IMR-90 (cell line): Measurements from ENCODE around the gene HLA-DQB1. TPM values are rescaled to one million over a fixed set of nuclear protein-coding genes. Genes with fewer than 3 reads are reported as not detected.

ENCODE experiments used
- ATAC-seq: fragments of 200-7000 bp; cut with Tn5 transposase; 2 replicates; pipeline ENCODE4 v1.9.1; 2020; ENCODE audit warnings: low read depth, mild to moderate bottlenecking, moderate library complexity
- BruUV-seq: library from RNA; stranded (reverse); fragments of 400-500 nt; replicated peaks from 2 replicates; lab custom pipeline; 2021; lab: Mats Ljungman, UMichigan
- CTCF ChIA-PET: fragments of 300-600 bp; formaldehyde crosslinking; extraction: SDS; loops from one replicate; lab custom pipeline; 2021; ENCODE audit warnings: antibody characterized with exemption; lab: Yijun Ruan, JAX
- POLR2A ChIA-PET: fragments of 300-600 bp; sonication (Branson Sonifier 250); formaldehyde crosslinking; loops from one replicate; lab custom pipeline; 2022; ENCODE audit warnings: antibody characterized with exemption; ENCODE audit not compliant: unreplicated experiment; lab: Charles Lee
- DNase-seq: peaks from one replicate; pipeline ENCODE4 v3.0.0; 2013
- H2AFZ ChIP-seq: replicated peaks from 2 replicates; pipeline ENCODE3; 2013; ENCODE audit warnings: low read length, mild to moderate bottlenecking; ENCODE audit not compliant: poor library complexity
- H2AK5ac ChIP-seq: 2 replicates; pipeline ENCODE4 v1.6.1; 2013; ENCODE audit warnings: low read depth, low read length, inconsistent platforms
- H2AK9ac ChIP-seq: replicated peaks from 2 replicates; pipeline ENCODE3; 2013; ENCODE audit warnings: mild to moderate bottlenecking, low read depth, low read length, moderate library complexity; ENCODE audit not compliant: poor library complexity
- H2BK120ac ChIP-seq: 2 replicates; pipeline ENCODE4 v1.6.1; 2013; ENCODE audit warnings: low read depth, low read length, inconsistent platforms
- H2BK15ac ChIP-seq: 3 replicates; pipeline ENCODE4 v1.6.1; 2013; ENCODE audit warnings: low read depth, low read length, inconsistent platforms
- H2BK20ac ChIP-seq: 2 replicates; pipeline ENCODE4 v1.6.1; 2013; ENCODE audit warnings: low read depth, mild to moderate bottlenecking, inconsistent platforms, low read length, moderate library complexity
- H2BK5ac ChIP-seq: 2 replicates; pipeline ENCODE4 v1.6.1; 2013; ENCODE audit warnings: mild to moderate bottlenecking, low read depth, low read length, inconsistent platforms; ENCODE audit not compliant: poor library complexity, severe bottlenecking
- H3K14ac ChIP-seq: replicated peaks from 2 replicates; pipeline ENCODE4 v1.6.1; 2013; ENCODE audit warnings: low read depth, low read length, inconsistent platforms
- H3K18ac ChIP-seq: 2 replicates; pipeline ENCODE4 v1.6.1; 2013; ENCODE audit warnings: low read depth, low read length, control low read depth
- H3K23ac ChIP-seq: 2 replicates; pipeline ENCODE4 v1.6.1; 2013; ENCODE audit warnings: low read depth, low read length, inconsistent platforms
- H3K27ac ChIP-seq: 2 replicates; pipeline ENCODE4 v1.5.1; 2013; ENCODE audit warnings: mild to moderate bottlenecking, control low read depth, low read length; ENCODE audit not compliant: insufficient read depth
- H3K27me3 ChIP-seq: 2 replicates; pipeline ENCODE4 v1.6.1; 2013; ENCODE audit warnings: low read length; ENCODE audit not compliant: control insufficient read depth, insufficient read depth
- H3K36me3 ChIP-seq: 2 replicates; pipeline ENCODE4 v1.6.1; 2013; ENCODE audit warnings: low read length, mixed read lengths; ENCODE audit not compliant: control insufficient read depth, insufficient read depth
- H3K4ac ChIP-seq: 2 replicates; pipeline ENCODE4 v1.6.1; 2013; ENCODE audit warnings: low read depth, low read length, inconsistent platforms
- H3K4me1 ChIP-seq: 2 replicates; pipeline ENCODE4 v1.6.1; 2013; ENCODE audit warnings: low read length, mixed read lengths; ENCODE audit not compliant: control insufficient read depth, insufficient read depth
- H3K4me2 ChIP-seq: 2 replicates; pipeline ENCODE4 v1.6.1; 2013; ENCODE audit warnings: low read depth, mild to moderate bottlenecking, control low read depth, low read length, moderate library complexity
- H3K4me3 ChIP-seq: 2 replicates; pipeline ENCODE4 v1.5.1; 2013; ENCODE audit warnings: low read depth, mild to moderate bottlenecking, control low read depth, low read length, moderate library complexity; ENCODE audit not compliant: insufficient read depth
- H3K56ac ChIP-seq: 2 replicates; pipeline ENCODE4 v1.6.1; 2013; ENCODE audit warnings: low read length, inconsistent platforms; ENCODE audit not compliant: insufficient read depth; ENCODE audit errors: extremely low read depth
- H3K79me1 ChIP-seq, 2 experiments: 2 replicates each; pipeline ENCODE4 v1.6.1; 2013; ENCODE audit warnings: low read length in 2 of 2, inconsistent platforms in 1 of 2, low read depth in 1 of 2
- H3K9ac ChIP-seq: 2 replicates; pipeline ENCODE4 v1.6.1; 2013; ENCODE audit warnings: low read depth, low read length, control low read depth
- H3K9me1 ChIP-seq: 2 replicates; pipeline ENCODE4 v1.6.1; 2013; ENCODE audit warnings: low read length, inconsistent platforms; ENCODE audit not compliant: insufficient read depth
- H3K9me3 ChIP-seq: 2 replicates; pipeline ENCODE4 v1.6.1; 2013; ENCODE audit warnings: low read length; ENCODE audit not compliant: control insufficient read depth, insufficient read depth
- H4K20me1 ChIP-seq: 2 replicates; pipeline ENCODE4 v1.6.1; 2013; ENCODE audit warnings: low read length, inconsistent platforms; ENCODE audit not compliant: insufficient read depth
- H4K5ac ChIP-seq: 2 replicates; pipeline ENCODE4 v1.6.1; 2013; ENCODE audit warnings: mild to moderate bottlenecking, low read depth, low read length, control low read depth
- H4K8ac ChIP-seq, 2 experiments: 2 replicates each; pipeline ENCODE4 v1.6.1; 2013; ENCODE audit warnings: low read depth in 2 of 2, low read length in 2 of 2, control low read depth in 1 of 2, inconsistent platforms in 1 of 2
- H4K91ac ChIP-seq: 2 replicates; pipeline ENCODE4 v1.6.1; 2013; ENCODE audit warnings: low read depth, low read length, inconsistent platforms; ENCODE audit not compliant: insufficient read depth
- BHLHE40 ChIP-seq: fragments of 150-350 bp; IDR thresholded peaks from 2 replicates; pipeline ENCODE4 v1.6.1; 2016; ENCODE audit warnings: mild to moderate bottlenecking, low read depth, low read length
- CEBPB ChIP-seq: IDR thresholded peaks from 2 replicates; pipeline ENCODE4 v1.6.1; 2012; ENCODE audit warnings: low read depth, low read length, improper control_type of control experiment
- CHD1 ChIP-seq: IDR thresholded peaks from 2 replicates; pipeline ENCODE4 v1.6.1; 2012; ENCODE audit warnings: low read depth, low read length, improper control_type of control experiment
- FOS ChIP-seq: fragments of 150-350 bp; IDR thresholded peaks from 2 replicates; pipeline ENCODE4 v1.6.1; 2016; ENCODE audit warnings: low read depth, low read length
- MAFK ChIP-seq: IDR thresholded peaks from 2 replicates; pipeline ENCODE4 v1.6.1; 2012; ENCODE audit warnings: low read depth, low read length, improper control_type of control experiment
- MAZ ChIP-seq: IDR thresholded peaks from 2 replicates; pipeline ENCODE4 v1.6.1; 2012; ENCODE audit warnings: low read depth, mild to moderate bottlenecking, low read length, improper control_type of control experiment, moderate library complexity, borderline replicate concordance
- MXI1 ChIP-seq: IDR thresholded peaks from 2 replicates; pipeline ENCODE4 v1.6.1; 2012; ENCODE audit warnings: low read depth, mild to moderate bottlenecking, low read length, moderate library complexity, borderline replicate concordance
- NFE2L2 ChIP-seq: fragments of 150-350 bp; IDR thresholded peaks from 2 replicates; pipeline ENCODE4 v1.6.1; 2016; ENCODE audit warnings: low read depth, mild to moderate bottlenecking, low read length
- POLR2A ChIP-seq: IDR thresholded peaks from 2 replicates; pipeline ENCODE4 v1.6.1; 2012; ENCODE audit warnings: mild to moderate bottlenecking, low read depth, low read length
- RCOR1 ChIP-seq: IDR thresholded peaks from 2 replicates; pipeline ENCODE4 v1.6.1; 2012; ENCODE audit warnings: mild to moderate bottlenecking, low read length, improper control_type of control experiment; ENCODE audit not compliant: insufficient replicate concordance
- RFX5 ChIP-seq: IDR thresholded peaks from 2 replicates; pipeline ENCODE4 v1.8.0; 2012; ENCODE audit warnings: low read depth, mild to moderate bottlenecking, low read length, moderate library complexity
- SMC3 ChIP-seq: fragments of 150-350 bp; IDR thresholded peaks from 2 replicates; pipeline ENCODE4 v1.6.1; 2016; ENCODE audit warnings: low read depth, mild to moderate bottlenecking, antibody characterized with exemption, low read length, moderate library complexity
- WGBS, 2 experiments: methylation state at CpG; one replicate each; pipeline versions ENCODE4 v1.1.5 to v1.1.7; 2013; ENCODE audit warnings: missing lambda C conversion rate in 2 of 2; ENCODE audit not compliant: insufficient read length in 1 of 2; ENCODE audit errors: extremely low coverage in 2 of 2; 5-methylcytosine and 5-hydroxymethylcytosine counted together
- dilution Hi-C: fragments of 300-500 bp; cut with HindIII; formaldehyde crosslinking; loops from one replicate; pipeline ENCODE4 v1.14.3; 2018; ENCODE audit warnings: low sequenced_read_pairs; ENCODE audit not compliant: unreplicated experiment
- in situ Hi-C: fragments of 300-500 bp; cut with MboI; formaldehyde crosslinking; loops from 3 replicates; pipeline ENCODE4 v1.14.3; 2019; ENCODE audit warnings: low sequenced_read_pairs, inconsistent platforms, mixed read lengths
- intact Hi-C: fragments of 100-400 bp; cut with micrococcal nuclease; formaldehyde crosslinking; loops from 2 replicates; pipeline ENCODE4 v1.10.0; 2022
- polyA plus RNA-seq, 3 experiments: library from polyadenylated mRNA; depleted of rRNA; stranded (reverse); fragments of >200 nt; gene quantifications; 2 replicates each; pipeline ENCODE4 v1.2.3, GENCODE V29; 2012; ENCODE audit warnings: low replicate concordance in 1 of 3
- total RNA-seq: library from RNA; depleted of rRNA; stranded (reverse); fragments of >200 nt; gene quantifications from 2 replicates; pipeline ENCODE4 v1.2.3, GENCODE V29; 2012
- TF ChIP-seq, protein P1 (sequence below): fragments of 150-350 bp; IDR thresholded peaks from 2 replicates; pipeline ENCODE4 v1.6.1; 2017; ENCODE audit warnings: mild to moderate bottlenecking, antibody characterized with exemption, low read length, low read depth
- TF ChIP-seq, protein P2 (sequence below): conservative IDR thresholded peaks from 2 replicates; pipeline ENCODE4 v1.5.1; 2012; ENCODE audit warnings: mild to moderate bottlenecking, low read depth, low read length, improper control_type of control experiment
- TF ChIP-seq, protein P3 (sequence below): fragments of 150-350 bp; IDR thresholded peaks from 2 replicates; pipeline ENCODE4 v1.6.1; 2016; ENCODE audit warnings: low read depth, mild to moderate bottlenecking, low read length, moderate library complexity, borderline replicate concordance

HLA-DQB1 gene
- total and polyA plus RNA-seq, 2 of the 4 experiments (the other 2 are of a cell fraction), result not detected

DNA sequence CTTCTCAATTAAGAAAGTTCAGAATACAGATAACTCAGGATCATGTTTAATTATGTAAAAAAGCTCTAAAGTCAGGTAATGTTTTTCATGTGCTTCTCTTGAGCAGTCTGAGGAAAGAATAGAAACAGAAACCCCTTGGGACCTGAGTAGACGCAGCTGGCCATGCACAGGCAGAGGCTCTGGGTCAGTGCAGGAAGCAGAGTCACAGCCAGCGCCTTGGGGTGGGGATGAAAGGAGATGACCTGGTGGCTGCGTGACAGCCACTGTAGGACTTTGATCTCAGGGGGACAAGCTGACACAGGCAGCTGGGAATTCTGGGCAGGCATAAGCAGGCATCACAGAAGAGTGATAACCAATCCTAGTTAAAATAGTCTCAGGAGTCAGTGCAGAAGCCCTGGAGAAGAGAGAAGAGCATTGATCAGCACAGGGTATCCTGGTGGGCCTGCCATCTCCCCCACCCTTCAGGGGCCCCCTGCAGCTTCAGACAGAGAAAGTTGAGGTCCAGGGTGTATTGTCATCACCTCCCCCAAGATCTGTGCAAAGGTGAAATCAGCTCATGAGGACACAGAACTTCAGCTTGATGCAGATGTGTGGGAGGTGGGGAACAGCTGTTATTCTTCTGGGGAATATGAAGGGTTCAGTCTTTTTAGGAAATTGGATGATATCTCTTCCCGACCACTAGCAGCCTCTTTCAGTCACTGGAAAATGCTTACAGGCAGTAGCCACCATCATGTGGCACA lies 6.4 kb downstream of the HLA-DQB1 start:
- no peak overlapping the region for H4K8ac ChIP-seq
- no peak overlapping the region for H3K18ac ChIP-seq
- dilution Hi-C loops (no loop called here), in situ Hi-C loops (loop anchor here (5.0 kb wide), 1 partner anchor 102 kb away; the partner anchor contains the start of gene HLA-DQB2), intact Hi-C loops (loop anchor here (10.0 kb wide), 1 partner anchor 205 kb away; no protein-coding TSS in a partner anchor)
- H3K23ac ChIP-seq, result no peak overlapping the region
- H4K20me1 ChIP-seq, result no peaks in the 10 kb centered on the region
- WGBS, 2 experiments, result 22% methylated on average over 2 of the region's 4 CpGs; no CpG with 5 or more reads in 1 of the 2 experiments
- ChIA-PET POLR2A (no interaction called here), CTCF (no interaction called here)
- no peak overlapping the region for H2BK5ac ChIP-seq
- H3K79me1 ChIP-seq, result no peaks in the 10 kb centered on the region
- H2BK20ac ChIP-seq, result no peak overlapping the region
- ATAC-seq (no peak), DNase-seq (no peak)
- H3K56ac ChIP-seq, result no peak overlapping the region
- no peaks in the 10 kb centered on the region for H3K4me1 ChIP-seq
- no peak overlapping the region for H3K4me3 ChIP-seq
- no peak overlapping the region for H3K27ac ChIP-seq
- H3K4ac ChIP-seq, result no peak overlapping the region
- H2BK120ac ChIP-seq, result no peak overlapping the region
- no peak overlapping the region for H2AFZ ChIP-seq
- H2BK15ac ChIP-seq, result no peak overlapping the region
- no peak for TF ChIP-seq MAFK
- TF ChIP-seq CHD1, result no peak
- no peak for TF ChIP-seq BHLHE40
- TF ChIP-seq, protein P1, sequence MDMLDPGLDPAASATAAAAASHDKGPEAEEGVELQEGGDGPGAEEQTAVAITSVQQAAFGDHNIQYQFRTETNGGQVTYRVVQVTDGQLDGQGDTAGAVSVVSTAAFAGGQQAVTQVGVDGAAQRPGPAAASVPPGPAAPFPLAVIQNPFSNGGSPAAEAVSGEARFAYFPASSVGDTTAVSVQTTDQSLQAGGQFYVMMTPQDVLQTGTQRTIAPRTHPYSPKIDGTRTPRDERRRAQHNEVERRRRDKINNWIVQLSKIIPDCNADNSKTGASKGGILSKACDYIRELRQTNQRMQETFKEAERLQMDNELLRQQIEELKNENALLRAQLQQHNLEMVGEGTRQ, result no peak
- TF ChIP-seq MXI1, result no peak
- no peak for TF ChIP-seq CEBPB
- no peak for TF ChIP-seq FOS
- no peak for TF ChIP-seq MAZ
- no peak for TF ChIP-seq POLR2A
- no peak for TF ChIP-seq RFX5
- TF ChIP-seq NFE2L2, result no peak
- TF ChIP-seq SMC3, result no peak
- no peak for TF ChIP-seq RCOR1
- TF ChIP-seq, protein P2, sequence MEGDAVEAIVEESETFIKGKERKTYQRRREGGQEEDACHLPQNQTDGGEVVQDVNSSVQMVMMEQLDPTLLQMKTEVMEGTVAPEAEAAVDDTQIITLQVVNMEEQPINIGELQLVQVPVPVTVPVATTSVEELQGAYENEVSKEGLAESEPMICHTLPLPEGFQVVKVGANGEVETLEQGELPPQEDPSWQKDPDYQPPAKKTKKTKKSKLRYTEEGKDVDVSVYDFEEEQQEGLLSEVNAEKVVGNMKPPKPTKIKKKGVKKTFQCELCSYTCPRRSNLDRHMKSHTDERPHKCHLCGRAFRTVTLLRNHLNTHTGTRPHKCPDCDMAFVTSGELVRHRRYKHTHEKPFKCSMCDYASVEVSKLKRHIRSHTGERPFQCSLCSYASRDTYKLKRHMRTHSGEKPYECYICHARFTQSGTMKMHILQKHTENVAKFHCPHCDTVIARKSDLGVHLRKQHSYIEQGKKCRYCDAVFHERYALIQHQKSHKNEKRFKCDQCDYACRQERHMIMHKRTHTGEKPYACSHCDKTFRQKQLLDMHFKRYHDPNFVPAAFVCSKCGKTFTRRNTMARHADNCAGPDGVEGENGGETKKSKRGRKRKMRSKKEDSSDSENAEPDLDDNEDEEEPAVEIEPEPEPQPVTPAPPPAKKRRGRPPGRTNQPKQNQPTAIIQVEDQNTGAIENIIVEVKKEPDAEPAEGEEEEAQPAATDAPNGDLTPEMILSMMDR, result no peak
- TF ChIP-seq, protein P3, sequence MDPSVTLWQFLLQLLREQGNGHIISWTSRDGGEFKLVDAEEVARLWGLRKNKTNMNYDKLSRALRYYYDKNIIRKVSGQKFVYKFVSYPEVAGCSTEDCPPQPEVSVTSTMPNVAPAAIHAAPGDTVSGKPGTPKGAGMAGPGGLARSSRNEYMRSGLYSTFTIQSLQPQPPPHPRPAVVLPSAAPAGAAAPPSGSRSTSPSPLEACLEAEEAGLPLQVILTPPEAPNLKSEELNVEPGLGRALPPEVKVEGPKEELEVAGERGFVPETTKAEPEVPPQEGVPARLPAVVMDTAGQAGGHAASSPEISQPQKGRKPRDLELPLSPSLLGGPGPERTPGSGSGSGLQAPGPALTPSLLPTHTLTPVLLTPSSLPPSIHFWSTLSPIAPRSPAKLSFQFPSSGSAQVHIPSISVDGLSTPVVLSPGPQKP, result no peak
- no peak overlapping the region for H2AK5ac ChIP-seq
- H3K9me3 ChIP-seq, result no peaks in the 10 kb centered on the region
- no peak overlapping the region for H4K91ac ChIP-seq
- no peaks in the 10 kb centered on the region for H3K27me3 ChIP-seq
- no peak overlapping the region for H4K5ac ChIP-seq
- H3K4me2 ChIP-seq, result no peak overlapping the region
- no TSS peak for BruUV-seq
- no peaks in the 10 kb centered on the region for H3K9me1 ChIP-seq
- H3K14ac ChIP-seq, result no peak overlapping the region
- H3K9ac ChIP-seq, result no peak overlapping the region
- no peak overlapping the region for H2AK9ac ChIP-seq
- no peaks in the 10 kb centered on the region for H3K36me3 ChIP-seq
